SK-N-MC (cell line): Measurements from ENCODE around the gene KRT75.

Experiments used
- EZH2 ChIP-seq: fragments of 200-600 bp; sonication (generic); IDR thresholded peaks from one replicate; pipeline ENCODE4 v1.6.1; 2017; ENCODE audit warnings: antibody characterized with exemption
- POLR2AphosphoS5 ChIP-seq: IDR thresholded peaks from 2 replicates; pipeline ENCODE4 v1.6.1; 2012; ENCODE audit warnings: mild to moderate bottlenecking, low read depth, low read length, borderline replicate concordance

DNA sequence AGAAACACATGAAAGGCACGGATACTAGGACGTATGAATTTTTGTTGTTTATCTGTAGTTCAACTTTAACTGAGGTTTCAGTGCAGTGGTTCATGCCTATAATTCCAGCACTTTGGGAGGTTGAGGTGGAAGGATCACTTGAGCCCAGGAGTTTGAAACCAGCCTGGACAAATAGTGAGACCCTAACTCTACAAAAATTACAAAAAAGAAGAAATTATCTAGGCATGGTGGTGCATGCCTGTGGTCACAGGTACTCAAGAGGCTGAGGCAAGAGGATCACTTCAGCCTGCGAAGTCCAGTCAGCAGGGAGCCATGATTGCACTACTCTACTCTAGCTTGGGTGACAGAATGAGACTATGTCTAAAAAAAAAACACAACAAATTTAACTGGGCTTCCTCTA, 9.8 kb upstream of the KRT75 start:
- no peak for TF ChIP-seq POLR2AphosphoS5
- TF ChIP-seq EZH2, result no peak
